Measurements from ENCODE around the gene DGKB.

- no peak for TF ChIP-seq CTCF (IDR thresholded peaks at IDR 0.05)
- no peak for TF ChIP-seq SMAD3 (CRISPR knock-in tag; IDR thresholded peaks at IDR 0.05; ENCODE audit: borderline replicate concordance)
- no peak for TF ChIP-seq ZBTB21 (CRISPR knock-in tag; IDR thresholded peaks at IDR 0.05; ENCODE audit: borderline replicate concordance)
- TF ChIP-seq KAT7 (CRISPR knock-in tag; IDR thresholded peaks at IDR 0.05; ENCODE audit: borderline replicate concordance), result no peak
- no peak for TF ChIP-seq ZNF138 (CRISPR knock-in tag; conservative IDR thresholded peaks at IDR 0.05)
- no peak for TF ChIP-seq NFYB (CRISPR knock-in tag; conservative IDR thresholded peaks at IDR 0.05; ENCODE audit: low read depth)
- TF ChIP-seq USF2 (CRISPR knock-in tag; IDR thresholded peaks at IDR 0.05), result no peak
- no peak for TF ChIP-seq SP1 (CRISPR knock-in tag; conservative IDR thresholded peaks at IDR 0.05)
Observed at GRCh38 chr7:14449291-14449690, 453.3 kb downstream of the DGKB start.
